ENCODE results near the gene URM1.

URM1 gene

GRCh38 chr9:128383007-128383753 is 12.0 kb downstream of the URM1 start:
- no peaks in the 10 kb centered on the region for H3K9me2 ChIP-seq (replicated peaks; ENCODE audit: low read depth, low read length)
- H3F3A ChIP-seq (ENCODE audit: low read depth), result no peaks in the 10 kb centered on the region
- H3K9ac ChIP-seq (ENCODE audit: low read depth, low read length, poor library complexity, severe bottlenecking), result no peak overlapping the region
- H3K9me3 ChIP-seq (ENCODE audit: insufficient read depth, low read depth, low read length), result no peaks in the 10 kb centered on the region
- no peaks in the 10 kb centered on the region for H3K27me3 ChIP-seq (ENCODE audit: insufficient read depth, low read length, poor library complexity, severe bottlenecking)
- no peak for TF ChIP-seq EZH2phosphoT487 (IDR thresholded peaks at IDR 0.05; ENCODE audit: borderline replicate concordance)
- no peak for TF ChIP-seq CTCF (conservative IDR thresholded peaks at IDR 0.05; ENCODE audit: low read length)
- no peaks in the 10 kb centered on the region for H4K20me1 ChIP-seq (ENCODE audit: insufficient read depth, low read length, poor library complexity, severe bottlenecking)
- H3K4me1 ChIP-seq (ENCODE audit: insufficient read depth, low read length, poor library complexity, severe bottlenecking), result no peaks in the 10 kb centered on the region
- no peak overlapping the region for H2AFZ ChIP-seq (ENCODE audit: low read length)
- no peak overlapping the region for H3K4me3 ChIP-seq (ENCODE audit: low read length, poor library complexity, severe bottlenecking)
- H3K4me2 ChIP-seq (ENCODE audit: low read depth, low read length, poor library complexity, severe bottlenecking), result no peak overlapping the region
- H3K79me2 ChIP-seq (ENCODE audit: insufficient read depth, low read length), result no peaks in the 10 kb centered on the region; the same call in 1 of the 2 replicates
- peaks cover 41% of the 10 kb centered on the region; the same call in 1 of the 2 replicates for H3K36me3 ChIP-seq (ENCODE audit: insufficient read depth, low read length)

GRCh38 chr9:128383791-128384190 is 12.6 kb downstream of the URM1 start:
- Histone ChIP-seq H3K4me1 (ENCODE audit: insufficient read depth, low read length, poor library complexity, severe bottlenecking) (no peaks in the 10 kb centered on the region), H2AFZ (ENCODE audit: low read length) (no peak overlapping the region), H3K4me2 (ENCODE audit: low read depth, low read length, poor library complexity, severe bottlenecking) (no peak overlapping the region), H4K20me1 (ENCODE audit: insufficient read depth, low read length, poor library complexity, severe bottlenecking) (no peaks in the 10 kb centered on the region), H3K9me3 (ENCODE audit: insufficient read depth, low read depth, low read length) (no peaks in the 10 kb centered on the region), H3F3A (ENCODE audit: low read depth) (no peaks in the 10 kb centered on the region), H3K9ac (ENCODE audit: low read depth, low read length, poor library complexity, severe bottlenecking) (no peak overlapping the region), H3K79me2 (ENCODE audit: insufficient read depth, low read length) (no peaks in the 10 kb centered on the region; the same call in 1 of the 2 replicates), H3K9me2 (replicated peaks; ENCODE audit: low read depth, low read length) (no peaks in the 10 kb centered on the region), H3K27me3 (ENCODE audit: insufficient read depth, low read length, poor library complexity, severe bottlenecking) (no peaks in the 10 kb centered on the region), H3K4me3 (ENCODE audit: low read length, poor library complexity, severe bottlenecking) (no peak overlapping the region), H3K36me3 (ENCODE audit: insufficient read depth, low read length) (peaks cover 47% of the 10 kb centered on the region; the same call in 1 of the 2 replicates)
- TF ChIP-seq CTCF (conservative IDR thresholded peaks at IDR 0.05; ENCODE audit: low read length) (no peak), EZH2phosphoT487 (IDR thresholded peaks at IDR 0.05; ENCODE audit: borderline replicate concordance) (no peak)

GRCh38 chr9:128384801-128385495 is 13.8 kb downstream of the URM1 start:
- Histone ChIP-seq H3K4me1 (ENCODE audit: insufficient read depth, low read length, poor library complexity, severe bottlenecking) (no peaks in the 10 kb centered on the region), H3K4me3 (ENCODE audit: low read length, poor library complexity, severe bottlenecking) (no peak overlapping the region), H3K9ac (ENCODE audit: low read depth, low read length, poor library complexity, severe bottlenecking) (no peak overlapping the region), H3K9me2 (replicated peaks; ENCODE audit: low read depth, low read length) (no peaks in the 10 kb centered on the region), H3F3A (ENCODE audit: low read depth) (no peaks in the 10 kb centered on the region), H2AFZ (ENCODE audit: low read length) (no peak overlapping the region), H3K4me2 (ENCODE audit: low read depth, low read length, poor library complexity, severe bottlenecking) (no peak overlapping the region), H4K20me1 (ENCODE audit: insufficient read depth, low read length, poor library complexity, severe bottlenecking) (no peaks in the 10 kb centered on the region), H3K36me3 (ENCODE audit: insufficient read depth, low read length) (peaks cover 54% of the 10 kb centered on the region; the same call in 1 of the 2 replicates), H3K79me2 (ENCODE audit: insufficient read depth, low read length) (no peaks in the 10 kb centered on the region; the same call in 1 of the 2 replicates), H3K27me3 (ENCODE audit: insufficient read depth, low read length, poor library complexity, severe bottlenecking) (no peaks in the 10 kb centered on the region), H3K9me3 (ENCODE audit: insufficient read depth, low read depth, low read length) (no peaks in the 10 kb centered on the region)
- TF ChIP-seq CTCF (conservative IDR thresholded peaks at IDR 0.05; ENCODE audit: low read length), result no peak

Data from Loucy (cell line).